Activated naive CD4-positive, alpha-beta T cell treated with anti-CD3 and anti-CD28 coated beads, Interleukin-2, amount 50 U/mL, for 24 hours (primary cell): ENCODE measurements around the gene OLFML2A.

Experiments
- H3K27ac Mint-ChIP-seq: one replicate; pipeline ENCODE4 v1.8.0; 2021; ENCODE audit warnings: mild to moderate bottlenecking, mixed read lengths
- H3K27me3 Mint-ChIP-seq: one replicate; pipeline ENCODE4 v1.8.0; 2021; ENCODE audit warnings: mixed read lengths
- H3K36me3 Mint-ChIP-seq: one replicate; pipeline ENCODE4 v1.8.0; 2021; ENCODE audit warnings: mixed read lengths
- H3K4me1 Mint-ChIP-seq: one replicate; pipeline ENCODE4 v1.8.0; 2021; ENCODE audit warnings: mixed read lengths
- H3K4me3 Mint-ChIP-seq: one replicate; pipeline ENCODE4 v1.8.0; 2021; ENCODE audit warnings: mild to moderate bottlenecking, mixed read lengths
- H3K9me3 Mint-ChIP-seq: one replicate; pipeline ENCODE4 v1.8.0; 2021; ENCODE audit warnings: mixed read lengths

OLFML2A gene

DNA sequence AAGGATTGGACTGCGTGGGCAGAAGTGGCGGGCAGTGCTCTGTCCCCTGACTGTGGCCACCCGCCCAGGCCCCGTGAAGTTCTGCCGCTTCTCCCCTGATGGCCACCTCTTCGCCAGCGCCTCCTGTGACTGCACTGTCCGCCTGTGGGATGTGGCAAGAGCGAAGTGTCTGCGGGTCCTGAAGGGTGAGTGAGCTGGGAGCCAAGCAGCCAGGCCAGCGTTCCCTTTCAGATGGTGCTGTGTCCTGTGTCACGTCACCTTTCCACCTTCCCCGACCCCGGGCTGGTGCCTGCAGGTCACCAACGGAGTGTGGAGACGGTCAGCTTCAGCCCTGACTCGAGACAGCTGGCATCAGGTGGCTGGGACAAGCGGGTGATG is 78.6 kb downstream of the OLFML2A start:
- H3K9me3 Mint-ChIP-seq: no peaks in the 10 kb centered on the region
- peaks cover 14% of the 10 kb centered on the region for H3K36me3 Mint-ChIP-seq
- peak overlapping the region; percentile 39 for H3K27ac Mint-ChIP-seq
- no peak overlapping the region for H3K4me3 Mint-ChIP-seq
- peaks cover 4% of the 10 kb centered on the region for H3K27me3 Mint-ChIP-seq
- H3K4me1 Mint-ChIP-seq: peaks cover 44% of the 10 kb centered on the region

DNA sequence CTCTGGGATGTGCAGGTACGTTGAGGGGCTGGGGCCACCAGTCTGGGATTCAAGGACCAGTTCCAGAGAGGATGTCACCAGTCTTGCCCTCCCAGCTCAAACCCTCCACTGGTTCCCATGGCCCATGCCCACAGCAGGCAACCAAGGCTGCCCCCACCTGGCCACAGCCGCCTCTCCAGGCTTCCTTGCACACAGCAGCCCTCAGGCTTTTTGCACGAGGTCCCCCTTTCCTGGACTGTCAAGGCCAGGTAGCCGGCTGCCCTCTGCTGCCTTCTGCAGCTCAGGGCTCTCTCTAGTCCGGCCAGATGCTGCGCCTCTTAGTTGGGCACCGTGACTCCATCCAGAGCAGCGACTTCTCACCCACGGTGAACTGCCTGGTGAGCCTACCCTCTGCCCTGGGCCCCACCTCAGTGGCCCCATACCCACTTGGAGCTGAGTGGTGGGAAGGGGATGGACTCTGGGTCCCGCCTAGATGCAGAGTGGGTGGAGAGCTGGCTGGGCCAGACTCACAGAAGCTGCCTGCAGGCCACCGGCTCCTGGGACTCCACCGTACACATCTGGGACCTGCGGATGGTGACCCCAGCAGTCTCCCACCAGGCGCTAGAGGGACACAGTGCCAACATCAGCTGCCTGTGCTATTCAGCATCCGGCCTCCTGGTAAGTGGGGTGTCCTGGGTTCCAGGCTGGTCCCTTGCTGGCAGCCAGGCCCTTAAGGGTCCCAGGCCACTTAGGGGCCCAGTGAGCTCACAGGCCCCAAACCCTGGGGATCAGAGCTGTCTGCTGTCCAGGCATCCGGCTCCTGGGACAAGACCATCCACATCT is 79.2 kb downstream of the OLFML2A start:
- Mint-ChIP-seq H3K4me3 (no peak overlapping the region), H3K4me1 (peaks cover 44% of the 10 kb centered on the region), H3K27ac (peak overlapping the region; percentile 46), H3K36me3 (peaks cover 17% of the 10 kb centered on the region), H3K9me3 (no peaks in the 10 kb centered on the region), H3K27me3 (peaks cover 3% of the 10 kb centered on the region)

DNA sequence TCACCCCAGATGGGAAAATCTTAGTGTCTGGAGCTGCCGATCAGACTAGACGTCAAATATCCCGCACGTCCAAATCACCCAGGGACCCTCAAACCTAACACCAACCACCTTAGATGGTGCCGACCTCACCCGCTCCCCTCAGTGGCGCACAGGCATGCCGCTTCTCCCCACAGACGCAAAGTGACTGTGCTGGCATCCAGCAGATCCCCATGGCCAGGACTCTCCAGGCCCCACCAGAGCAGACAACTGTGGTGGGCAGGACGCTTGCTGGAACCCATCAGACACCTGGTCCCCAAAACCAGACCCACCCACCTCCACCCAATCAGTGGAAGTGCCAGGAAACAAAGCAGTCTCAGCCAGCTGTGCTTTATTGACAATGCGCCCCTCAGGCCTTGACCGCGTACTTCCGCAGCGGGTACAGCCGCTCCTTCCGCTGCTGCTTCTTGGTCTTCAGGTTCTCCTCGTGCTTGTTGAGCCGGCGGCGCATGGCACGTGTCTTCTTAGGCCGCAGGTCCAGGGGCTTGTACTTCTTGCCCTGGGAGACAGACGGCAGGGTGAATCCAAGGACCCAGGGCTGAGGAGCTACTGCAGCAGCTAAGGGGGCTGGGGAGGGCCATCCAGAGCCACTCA is 80.7 kb downstream of the OLFML2A start:
- Mint-ChIP-seq H3K4me1 (peaks cover 47% of the 10 kb centered on the region), H3K27ac (peak overlapping the region; percentile 90), H3K9me3 (no peaks in the 10 kb centered on the region), H3K4me3 (no peak overlapping the region), H3K36me3 (peaks cover 20% of the 10 kb centered on the region), H3K27me3 (no peaks in the 10 kb centered on the region)

DNA sequence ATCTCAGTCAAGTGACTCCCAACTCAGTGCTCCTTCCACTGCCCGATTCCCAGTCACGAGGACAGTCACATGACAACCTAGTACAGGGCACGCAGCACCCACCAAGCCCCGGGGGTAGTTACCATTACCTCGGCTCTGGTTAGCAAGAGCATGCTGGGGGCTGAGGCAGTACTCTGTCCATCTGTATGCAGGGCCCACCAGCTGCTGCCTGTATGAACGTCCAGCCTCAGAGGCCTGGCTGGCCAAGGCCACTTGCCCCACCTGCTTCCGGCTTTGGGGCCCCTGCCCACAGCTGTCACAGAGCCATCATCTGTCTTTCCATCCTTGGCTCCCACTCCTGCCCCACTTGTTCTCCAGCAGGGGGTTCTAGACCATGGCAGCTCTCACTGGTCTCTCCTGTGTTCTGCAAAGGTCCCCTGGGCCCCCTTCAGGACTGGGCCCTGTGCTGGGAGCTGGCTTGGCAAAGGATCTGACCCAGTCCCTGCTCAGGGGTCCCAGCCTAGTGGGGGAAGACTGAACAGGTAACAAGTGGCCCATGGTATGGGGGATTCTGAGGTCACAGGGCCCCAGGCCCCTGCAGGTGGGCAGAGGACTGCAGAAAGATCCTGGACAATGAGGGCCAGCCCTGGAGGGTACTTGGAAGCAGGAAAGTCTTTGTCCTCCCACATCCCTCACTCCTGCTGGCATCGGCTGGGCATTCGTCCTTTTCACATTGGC is 81.6 kb downstream of the OLFML2A start:
- Mint-ChIP-seq H3K36me3 (peaks cover 20% of the 10 kb centered on the region), H3K4me1 (peaks cover 45% of the 10 kb centered on the region), H3K4me3 (peak overlapping the region; percentile 96), H3K27ac (peak overlapping the region; percentile 88), H3K27me3 (no peaks in the 10 kb centered on the region), H3K9me3 (no peaks in the 10 kb centered on the region)

DNA sequence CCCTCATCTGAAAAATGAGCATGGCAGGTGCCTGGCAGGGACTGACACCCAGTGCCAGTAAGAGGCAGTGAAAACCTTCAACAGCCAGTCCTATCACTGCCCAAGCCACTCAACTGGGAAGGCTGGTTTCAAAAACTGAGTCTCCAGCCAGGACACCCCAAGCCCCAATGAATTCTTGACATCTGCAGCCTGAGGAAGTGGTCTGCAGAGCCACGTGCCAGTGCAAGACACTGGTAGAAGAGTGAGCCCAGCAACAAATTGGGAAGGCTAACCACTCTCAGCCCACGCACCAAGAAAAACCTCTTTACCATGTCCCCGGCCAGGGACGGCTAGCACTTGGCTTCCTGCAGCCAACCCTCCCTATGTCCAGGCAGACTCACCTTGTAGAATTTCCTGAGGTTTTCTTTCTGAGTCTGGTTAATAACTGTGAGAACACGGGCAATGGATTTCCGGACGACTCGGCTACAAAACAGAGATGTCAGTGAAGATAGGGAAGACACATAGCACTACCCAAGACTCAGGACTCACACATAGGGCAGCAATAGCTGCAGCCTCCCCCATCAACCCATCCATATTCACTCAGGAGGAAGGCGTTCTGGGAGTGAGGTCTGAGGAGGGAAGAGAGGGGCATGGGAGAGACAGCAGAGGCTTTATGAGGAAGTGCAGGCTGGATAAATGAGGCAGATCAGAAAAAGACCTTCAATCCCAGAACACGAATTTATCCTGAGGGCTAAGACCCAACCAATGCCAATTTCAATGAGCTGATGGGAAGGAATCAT is 83.1 kb downstream of the OLFML2A start:
- Mint-ChIP-seq H3K27ac (peak overlapping the region; percentile 98), H3K4me1 (peaks cover 48% of the 10 kb centered on the region), H3K4me3 (peak overlapping the region; percentile 96), H3K27me3 (no peaks in the 10 kb centered on the region), H3K9me3 (no peaks in the 10 kb centered on the region), H3K36me3 (peaks cover 20% of the 10 kb centered on the region)

DNA sequence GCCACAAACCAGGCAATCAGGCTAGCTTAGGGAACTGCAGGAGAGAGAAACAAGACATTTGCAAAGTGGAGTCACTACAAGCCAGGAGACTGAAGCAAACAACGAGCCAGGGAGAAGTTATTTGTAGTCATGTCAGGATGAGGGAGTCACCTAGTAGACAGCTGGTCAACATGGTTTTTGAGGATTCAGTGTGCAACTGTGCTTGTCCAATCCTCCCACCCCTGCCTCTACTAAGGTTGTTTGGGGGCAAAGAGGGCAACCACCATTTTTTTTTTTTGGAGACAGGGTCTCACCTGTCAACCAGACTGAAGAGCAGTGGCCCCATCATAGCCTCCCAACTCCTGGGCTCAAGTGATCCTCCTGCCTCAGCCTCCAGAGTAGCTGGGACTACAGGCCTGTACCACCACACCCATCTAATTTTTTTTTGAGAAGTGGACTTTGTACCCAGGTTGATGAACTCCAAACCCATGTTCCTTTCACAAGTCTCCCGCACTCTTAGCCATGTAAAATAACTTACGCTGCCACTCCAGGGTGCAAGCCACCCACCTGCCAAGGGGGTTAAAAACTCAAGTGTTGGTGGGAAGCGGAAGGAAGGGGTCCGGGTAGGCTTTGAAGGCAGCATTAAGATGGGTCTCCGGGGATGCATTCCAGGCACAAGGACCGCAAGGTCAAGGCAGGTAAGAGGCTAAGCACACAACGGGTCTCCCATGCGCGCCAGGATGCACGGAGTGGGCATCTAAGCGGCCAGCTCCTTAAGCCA is 83.8 kb downstream of the OLFML2A start:
- Mint-ChIP-seq H3K4me3 (peak overlapping the region; percentile 96), H3K4me1 (peaks cover 45% of the 10 kb centered on the region), H3K9me3 (no peaks in the 10 kb centered on the region), H3K27ac (peak overlapping the region; percentile 98), H3K36me3 (peaks cover 20% of the 10 kb centered on the region), H3K27me3 (no peaks in the 10 kb centered on the region)

DNA sequence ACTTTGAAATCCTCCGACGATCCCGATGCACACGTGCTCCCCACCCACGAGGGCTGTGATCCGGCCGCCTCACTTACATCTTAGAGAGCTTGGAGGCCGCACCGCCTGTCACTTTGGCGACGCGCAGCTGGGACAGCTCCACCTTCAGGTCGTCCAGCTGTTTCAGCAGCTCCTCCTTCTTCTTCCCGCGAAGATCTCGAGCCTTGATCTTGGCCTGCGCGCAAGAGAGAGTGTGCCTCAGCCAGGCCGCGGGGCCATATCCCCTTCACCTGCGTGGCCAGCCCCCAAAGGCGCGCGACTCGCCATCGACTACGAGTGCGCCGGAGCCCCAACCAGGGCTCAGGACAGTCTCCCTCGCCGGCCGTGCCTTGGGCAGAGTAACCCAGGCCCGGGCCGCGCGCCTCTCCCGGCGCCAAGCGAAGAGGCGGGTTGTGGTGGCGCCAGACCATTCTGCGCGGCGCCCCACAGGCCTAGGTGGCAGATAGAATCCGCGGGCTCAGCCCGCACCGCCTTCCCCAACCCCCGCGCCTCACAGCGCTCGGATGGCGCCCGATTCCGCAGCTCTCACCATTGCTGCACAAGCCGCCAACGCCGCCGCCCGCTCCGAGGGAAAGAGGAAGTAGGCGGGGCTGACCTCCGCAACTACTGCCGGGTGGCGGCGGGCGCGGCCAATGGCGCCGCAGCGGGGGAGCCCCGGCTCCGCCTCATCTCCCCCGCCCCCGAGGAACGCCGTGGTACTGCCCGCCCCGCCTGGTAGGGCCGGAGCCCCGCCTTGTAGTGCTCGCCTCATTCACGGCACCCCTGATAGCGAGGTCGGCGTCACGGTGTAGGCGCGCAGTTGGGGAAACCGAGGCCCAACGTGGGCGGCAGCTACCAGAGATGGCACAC is 84.7 kb downstream of the OLFML2A start, which contains the start of the genes ARPC5L and RPL35:
Gene ARPC5L (plus strand): TSS at position 789 of the 888 bp plus-strand sequence. CDS start 7,161 bp downstream, outside the sequence.
Gene RPL35 (minus strand): TSS at position 616 of the 888 bp plus-strand sequence. CDS start 45 bp downstream, at position 571.
- Mint-ChIP-seq H3K4me3 (peak within 1 kb of the TSS; percentile 96), H3K27me3 (no peaks in the 10 kb centered on the region), H3K27ac (peak within 1 kb of the TSS; percentile 98), H3K9me3 (no peaks in the 10 kb centered on the region), H3K4me1 (peaks cover 45% of the 10 kb centered on the region), H3K36me3 (peaks cover 20% of the 10 kb centered on the region)

DNA sequence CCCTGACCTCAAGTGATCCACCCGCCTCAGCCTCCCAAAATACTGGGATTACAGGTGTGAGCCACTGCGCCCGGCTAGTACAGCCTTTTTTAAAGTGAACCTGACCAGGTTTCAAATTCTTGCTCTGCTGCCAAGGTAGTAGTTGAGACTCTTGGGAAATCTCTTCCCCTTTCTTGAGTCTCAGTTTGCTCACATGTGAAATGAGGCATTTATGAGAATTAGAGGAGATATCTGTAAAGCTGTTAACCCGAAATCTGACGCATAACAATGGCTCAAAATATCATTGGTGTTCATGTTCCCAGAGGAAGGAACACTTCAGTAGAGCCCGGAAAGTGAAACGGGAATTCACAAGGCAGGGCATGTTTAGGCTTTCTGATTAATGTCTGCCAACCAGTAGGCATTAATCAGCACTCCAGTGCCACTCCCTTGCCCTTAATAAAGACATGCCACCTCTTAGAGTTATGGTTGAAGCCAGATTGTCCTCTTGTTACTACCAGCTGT is 86.5 kb downstream of the OLFML2A start:
- Mint-ChIP-seq H3K9me3 (no peaks in the 10 kb centered on the region), H3K27ac (no peak overlapping the region), H3K4me1 (peaks cover 42% of the 10 kb centered on the region), H3K27me3 (no peaks in the 10 kb centered on the region), H3K4me3 (peak overlapping the region; percentile 50), H3K36me3 (peaks cover 18% of the 10 kb centered on the region)
